Activated CD8-positive, alpha-beta memory T cell treated with anti-CD3 and anti-CD28 coated beads for 24 hours (primary cell): ENCODE data around the gene SEC31A.
"Not testable (repeated sequence)": the region's sequence is repeated elsewhere in the genome, so short reads cannot be mapped to it uniquely, and the experiment has no call there.

ENCODE experiments used
- DNase-seq: peaks from one replicate; pipeline ENCODE4 v3.0.0-alpha.2; 2020

Gene SEC31A

DNA sequence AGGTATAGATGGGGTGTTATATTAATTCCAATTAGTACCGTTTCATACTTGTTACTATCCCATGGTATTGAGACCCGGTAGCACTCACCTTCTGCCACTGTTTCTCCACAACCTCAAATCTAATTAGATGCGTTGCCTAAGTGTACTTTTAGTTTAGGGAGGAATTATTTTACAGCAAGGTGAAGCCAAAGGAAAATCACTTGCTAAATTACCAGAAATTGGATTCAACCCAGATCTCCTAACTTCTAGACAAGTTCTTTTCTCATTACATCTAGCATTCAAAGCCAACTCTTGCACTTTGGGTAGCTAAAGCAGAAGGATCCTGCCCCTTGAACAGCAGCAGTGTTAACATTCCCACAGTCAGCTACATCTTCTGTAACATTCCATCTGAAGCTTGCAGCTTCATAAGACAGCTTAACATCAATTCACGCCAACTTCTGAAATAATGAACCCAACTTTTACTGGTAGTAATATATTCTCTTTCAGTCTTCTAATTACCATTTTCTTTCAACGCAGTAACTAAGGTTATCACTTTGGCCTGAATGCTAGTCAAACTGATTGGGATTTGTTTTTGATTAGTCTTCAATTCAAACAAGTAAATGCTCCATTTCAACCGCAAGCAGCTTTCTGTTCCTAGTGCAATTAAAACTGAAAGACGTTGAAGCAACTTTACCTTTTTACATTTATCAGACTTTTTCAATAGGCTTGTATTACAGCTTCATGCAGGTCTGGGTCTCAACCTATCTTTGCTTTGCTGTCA is 934 bp upstream of the SEC31A start:
- no peak for DNase-seq

DNA sequence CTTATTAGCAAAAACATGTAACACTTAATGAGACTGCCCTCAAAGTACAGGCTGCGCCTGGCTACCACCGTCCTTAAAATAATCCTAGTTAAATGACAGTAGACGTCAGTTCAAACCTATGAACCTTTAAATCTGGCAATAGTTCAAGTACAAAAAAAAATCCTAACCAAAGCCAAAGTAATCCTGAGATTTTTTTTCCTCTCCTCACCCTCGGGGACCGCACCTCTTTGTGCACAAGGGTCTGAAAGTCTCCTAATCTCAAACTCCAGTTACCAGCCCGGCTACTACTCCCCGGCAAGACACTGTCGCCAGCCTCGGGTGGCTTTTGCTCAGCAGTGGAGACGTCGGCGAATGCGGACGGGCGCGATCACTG is 439 bp downstream of the SEC31A start:
- no peak for DNase-seq

DNA sequence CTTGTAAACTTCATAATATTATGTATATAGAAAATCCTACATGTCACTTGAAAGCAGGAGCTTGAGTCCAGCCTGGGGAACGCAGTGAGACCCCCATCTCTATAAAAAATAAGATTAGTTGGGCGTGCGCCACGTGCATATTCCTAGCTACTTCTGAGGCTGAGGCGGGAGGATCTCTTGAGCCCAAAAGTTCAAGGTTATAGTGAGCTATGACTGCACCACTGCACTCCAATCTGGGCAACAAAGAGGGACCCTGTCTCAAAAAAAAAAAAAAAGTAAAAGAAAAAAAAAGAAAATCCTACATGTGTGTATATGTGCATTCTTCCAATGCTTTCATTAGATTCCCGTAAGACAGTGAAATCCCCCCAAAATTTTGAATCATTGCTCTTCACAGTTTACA is 1.7 kb downstream of the SEC31A start:
- no peak for DNase-seq

DNA sequence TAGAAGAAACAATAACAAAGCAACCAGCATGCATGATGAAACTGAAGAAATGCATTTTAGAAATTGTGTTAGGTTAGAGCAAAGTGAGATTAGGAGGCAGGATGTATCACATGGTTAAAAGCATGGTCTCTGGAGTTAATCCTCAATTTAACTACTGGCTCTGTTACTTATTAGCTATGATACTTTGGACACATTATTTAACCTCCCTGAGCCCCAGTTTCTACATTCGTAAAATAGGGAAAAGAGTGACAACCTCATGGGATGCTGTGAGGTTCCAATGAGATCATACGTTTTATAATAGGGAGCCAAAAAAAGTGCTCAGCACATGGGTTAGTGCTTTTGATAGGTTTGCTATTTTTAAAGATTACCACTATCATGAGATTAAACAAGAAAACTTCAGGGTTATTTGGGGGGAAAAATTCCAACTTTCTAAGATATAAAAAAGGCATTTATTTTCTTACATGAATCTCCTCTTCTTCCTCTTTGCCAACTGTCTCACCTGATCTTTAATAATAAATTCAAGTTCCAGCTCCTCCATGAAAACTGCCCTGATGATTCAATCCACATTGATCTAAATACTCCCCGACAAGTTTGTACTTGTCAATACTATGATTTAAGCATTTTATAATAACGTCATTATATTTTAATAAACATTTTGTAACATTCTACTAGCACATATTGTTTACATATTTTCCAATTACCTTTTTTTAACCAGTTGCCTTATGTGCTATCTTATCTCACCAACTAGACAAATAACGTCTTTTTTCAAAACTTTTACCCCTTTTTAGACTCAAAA is 4.6 kb downstream of the SEC31A start:
- DNase-seq, result no peak

DNA sequence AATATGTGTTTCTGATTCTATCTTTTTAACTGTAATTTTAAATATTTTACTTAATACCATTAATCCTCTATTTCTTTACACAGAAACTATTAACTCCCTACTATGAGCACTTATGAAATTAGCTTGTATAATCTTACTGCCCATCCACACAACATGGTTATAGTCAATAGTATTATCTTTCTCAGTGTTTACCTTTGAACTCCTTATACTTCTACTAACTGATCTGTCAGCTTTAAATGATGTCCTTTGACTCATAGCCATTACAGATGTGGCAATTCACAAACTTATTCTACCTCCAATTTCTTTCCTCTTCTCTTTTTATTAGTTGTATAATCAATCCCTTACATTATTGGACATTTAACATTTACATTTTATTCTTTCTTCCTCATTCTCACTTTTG is 5.5 kb downstream of the SEC31A start:
- no peak for DNase-seq

DNA sequence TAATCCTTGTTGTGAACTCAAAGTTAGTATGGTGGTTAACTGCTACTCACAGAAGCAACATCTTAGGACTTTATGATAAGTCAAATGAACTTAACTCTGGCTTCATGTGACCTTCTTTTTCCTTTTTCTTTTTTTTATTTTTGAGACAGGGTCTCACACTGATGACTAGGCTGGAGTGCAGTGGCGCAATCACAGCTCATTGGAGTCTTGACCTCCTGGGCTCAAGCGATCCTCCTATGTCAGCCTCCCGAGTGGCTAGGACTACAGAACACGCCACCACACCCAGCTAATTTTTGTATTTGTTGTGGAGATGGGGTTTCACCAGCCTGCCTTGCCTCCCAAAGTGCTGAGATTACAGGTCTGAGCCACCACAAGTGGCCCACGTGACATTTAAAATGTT is 22.4 kb downstream of the SEC31A start:
- no peak for DNase-seq

DNA sequence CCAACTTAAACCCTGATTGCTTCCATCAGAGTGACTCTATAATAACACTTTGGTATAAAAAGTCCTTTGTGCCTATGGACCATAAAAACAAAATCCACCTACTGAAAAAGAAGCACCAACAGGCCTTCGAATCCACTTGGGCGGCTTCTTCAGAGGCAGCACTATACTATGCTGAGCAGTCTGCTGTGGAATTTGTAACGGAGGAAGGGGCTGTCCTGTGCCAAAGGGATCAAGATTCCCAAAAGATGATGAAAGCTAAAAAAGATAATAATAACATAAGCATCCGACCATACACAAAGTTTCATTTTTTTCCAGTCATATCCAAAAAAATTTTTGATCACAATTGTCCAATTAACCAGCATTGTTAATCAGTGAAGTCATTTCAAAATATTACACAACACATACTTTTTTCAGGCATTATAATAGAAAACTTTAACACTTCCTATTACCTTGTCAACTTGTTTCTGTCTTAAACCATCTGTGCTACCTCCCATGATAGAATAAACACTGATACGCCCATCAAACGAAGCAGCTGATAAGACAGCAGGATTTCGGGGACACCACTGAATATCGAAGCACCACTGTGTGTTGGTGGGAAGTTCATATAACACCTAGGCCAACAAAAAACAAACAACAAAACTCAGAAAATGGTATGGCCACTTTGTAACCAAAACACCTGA is 24.1 kb downstream of the SEC31A start:
- no peak for DNase-seq

DNA sequence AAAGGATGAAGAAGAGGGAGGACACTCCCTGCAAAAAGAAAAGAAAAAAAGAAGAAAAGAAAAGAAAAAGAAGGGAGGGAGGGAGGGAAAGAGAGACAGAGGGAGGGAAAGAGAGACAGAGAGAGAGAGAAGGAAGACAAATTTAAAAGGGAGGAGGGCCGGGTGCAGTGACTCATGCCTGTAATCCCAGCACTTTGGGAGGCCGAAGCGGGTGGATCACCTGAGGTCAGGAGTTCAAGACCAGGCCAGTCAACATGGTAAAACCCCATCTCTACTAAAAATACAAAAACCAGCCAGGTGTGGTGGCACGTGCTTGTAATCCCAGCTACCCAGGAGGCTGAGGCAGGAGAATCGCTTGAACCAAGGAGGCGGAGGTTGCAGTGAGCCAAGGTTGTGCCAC is 24.9 kb downstream of the SEC31A start:
- not testable (repeated sequence) for DNase-seq

DNA sequence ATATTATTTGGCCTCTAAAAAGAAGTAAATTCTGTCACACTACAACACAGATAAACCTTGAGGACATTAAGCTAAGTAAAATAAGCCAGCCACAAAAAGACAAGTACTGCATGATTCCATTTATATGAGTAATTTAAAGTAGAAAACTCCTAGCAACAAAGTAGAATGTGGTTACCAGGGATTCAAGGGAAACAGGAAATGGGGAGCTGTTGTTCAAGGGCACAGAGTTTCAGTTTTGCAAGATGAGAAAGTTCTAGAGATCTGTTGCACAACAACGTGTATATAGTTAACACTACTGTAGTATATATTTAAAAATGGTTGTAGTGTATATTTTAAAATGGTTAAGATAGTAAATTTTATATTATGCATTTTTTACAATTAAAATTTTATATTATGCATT is 25.4 kb downstream of the SEC31A start:
- DNase-seq, result no peak

DNA sequence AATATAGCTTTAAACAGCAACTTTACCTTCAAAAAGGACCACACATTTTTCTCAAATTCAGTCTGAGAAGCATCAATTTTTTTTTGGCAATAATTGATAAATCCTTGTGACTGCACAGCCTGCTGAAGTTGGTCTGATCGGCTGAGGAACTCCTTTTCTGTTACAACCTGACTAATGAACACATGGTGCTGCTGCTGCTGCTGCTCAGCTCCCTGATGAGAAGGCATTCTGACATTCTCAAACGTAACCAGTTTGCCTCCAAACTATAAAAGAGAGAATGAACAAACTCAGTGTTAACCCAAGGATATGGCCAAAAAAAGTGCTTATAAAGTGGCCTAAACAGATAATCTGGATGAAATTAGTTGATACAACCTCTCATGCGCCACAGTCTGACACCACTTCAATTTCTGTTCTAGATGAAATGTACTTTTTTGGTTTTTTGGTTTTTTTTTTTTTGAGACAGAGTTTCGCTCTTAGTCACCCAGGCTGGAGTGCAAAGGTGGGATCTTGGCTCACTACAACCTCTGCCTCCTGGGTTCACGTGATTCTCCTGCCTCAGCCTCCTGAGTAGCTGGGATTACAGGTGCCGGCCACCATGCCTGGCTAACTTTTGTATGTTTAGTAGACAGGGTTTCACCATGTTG is 26.5 kb downstream of the SEC31A start:
- DNase-seq, result no peak

DNA sequence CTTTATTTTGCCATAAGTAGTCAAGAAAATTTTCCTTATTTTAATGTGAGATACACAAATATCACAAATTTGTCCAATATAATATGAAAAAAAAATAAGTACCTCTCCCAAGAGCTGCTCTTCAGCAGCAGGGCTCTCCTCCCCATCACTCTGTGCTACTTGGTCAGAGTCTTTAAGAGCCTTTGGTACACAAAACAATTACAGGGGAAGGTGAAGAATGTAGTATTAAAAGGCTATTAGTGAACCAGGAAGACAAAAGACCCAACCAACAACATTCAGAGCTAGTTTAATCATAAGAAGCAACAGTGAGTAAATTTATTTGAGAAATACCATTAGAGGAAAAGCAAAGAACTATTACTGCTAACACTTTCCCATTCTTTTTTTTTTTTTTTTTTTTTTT is 29.4 kb downstream of the SEC31A start:
- DNase-seq, result no peak

DNA sequence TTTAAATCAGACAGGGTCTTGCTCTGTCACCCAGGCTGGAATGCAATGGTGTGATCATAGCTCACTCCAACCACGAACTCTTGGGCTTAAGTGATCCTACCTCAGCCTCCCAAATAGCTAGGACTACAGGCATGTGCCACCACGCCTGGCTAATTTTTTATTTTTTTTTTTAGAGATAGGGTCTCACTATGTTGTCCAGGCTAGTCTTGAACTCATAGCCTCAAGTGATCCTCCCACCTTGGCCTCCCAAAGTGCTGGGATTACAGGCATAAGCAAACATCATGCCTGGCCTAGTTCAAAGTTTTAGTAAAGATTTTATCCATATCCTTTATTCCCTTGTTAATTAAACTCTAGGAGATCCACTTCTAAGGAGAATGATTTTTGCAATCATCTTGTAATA is 30.5 kb downstream of the SEC31A start:
- not testable (repeated sequence) for DNase-seq

DNA sequence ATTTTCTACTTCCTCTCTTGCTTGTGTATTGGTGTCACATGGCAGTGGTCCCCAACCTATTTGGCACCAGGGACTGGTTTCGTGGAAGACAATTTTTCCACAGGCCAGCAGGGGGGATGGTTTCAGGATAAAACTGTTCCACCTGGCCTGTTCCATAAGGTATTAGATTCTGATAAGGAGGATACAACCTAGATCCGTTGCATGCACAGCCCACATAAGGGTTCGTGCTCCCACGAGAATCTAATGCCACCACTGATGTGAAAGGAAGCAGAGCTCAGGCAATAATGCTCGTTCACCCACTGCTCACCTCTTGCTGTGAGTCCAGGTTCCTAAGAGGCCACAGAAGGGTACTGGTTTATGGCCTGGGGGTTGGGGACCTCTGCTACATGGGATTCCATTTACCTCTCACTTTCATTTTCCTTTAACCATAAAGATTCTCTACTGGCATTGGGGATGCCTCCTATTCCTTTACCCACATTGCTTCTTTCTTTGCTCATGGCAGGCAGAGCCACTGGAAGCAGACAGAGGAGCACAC is 38.1 kb downstream of the SEC31A start:
- DNase-seq, result no peak

DNA sequence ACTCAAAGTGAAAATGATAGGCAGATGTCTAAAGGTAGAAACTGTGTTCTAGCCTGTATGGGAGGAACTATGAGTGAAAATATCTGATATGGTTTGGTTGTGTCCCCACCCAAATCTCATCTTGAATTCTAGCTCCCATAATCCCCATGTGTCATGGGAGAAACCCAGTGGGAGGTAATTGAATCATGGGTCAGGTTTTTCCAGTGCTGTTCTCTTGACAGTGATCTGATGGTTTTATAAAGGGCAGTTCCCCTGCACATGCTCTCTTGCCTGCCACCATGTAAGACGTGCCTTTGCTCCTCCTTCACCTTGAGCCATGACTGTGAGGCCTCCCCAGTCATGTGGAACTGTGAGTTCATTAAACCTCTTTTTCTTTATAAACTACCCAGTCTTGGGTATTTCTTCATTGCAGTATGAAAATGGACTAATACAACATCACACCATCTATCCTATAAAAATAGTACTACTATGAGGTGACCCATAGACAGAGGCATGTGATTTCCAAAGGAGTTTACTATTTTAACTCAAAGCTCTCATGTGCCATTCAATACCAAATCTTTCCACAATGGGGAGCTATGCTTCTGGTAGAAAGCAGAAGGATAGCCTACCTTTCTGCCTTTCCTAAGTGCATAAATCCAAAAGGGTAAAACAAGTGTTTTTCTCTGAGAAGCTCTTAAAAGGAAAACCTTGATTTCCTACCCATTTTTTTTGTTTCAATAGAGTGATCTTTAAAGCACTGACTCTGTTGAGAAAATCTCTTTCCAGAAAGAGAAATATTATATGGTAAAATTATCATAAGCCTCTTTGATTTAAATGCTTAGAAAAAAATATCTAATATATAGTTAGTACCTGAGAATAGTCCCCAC is 38.8 kb downstream of the SEC31A start:
- no peak for DNase-seq

DNA sequence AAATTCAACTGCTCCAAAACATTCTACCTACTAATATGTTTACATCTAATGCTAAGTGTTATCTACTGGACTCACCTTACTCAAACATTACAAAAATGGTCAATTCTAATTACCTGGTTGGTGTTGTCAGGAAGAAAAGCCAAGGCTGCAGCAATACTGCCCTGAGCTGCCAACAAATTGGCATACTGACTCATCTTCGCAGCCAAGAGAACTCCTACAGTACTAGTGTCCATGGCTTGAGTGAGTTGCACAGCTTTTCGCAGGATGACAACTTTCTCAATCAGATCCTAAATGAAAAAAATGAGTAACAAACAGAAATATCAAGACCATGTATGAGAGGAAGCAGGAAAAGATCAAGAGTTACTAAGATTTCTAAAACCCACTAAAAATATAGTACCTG is 39.6 kb downstream of the SEC31A start:
- no peak for DNase-seq

DNA sequence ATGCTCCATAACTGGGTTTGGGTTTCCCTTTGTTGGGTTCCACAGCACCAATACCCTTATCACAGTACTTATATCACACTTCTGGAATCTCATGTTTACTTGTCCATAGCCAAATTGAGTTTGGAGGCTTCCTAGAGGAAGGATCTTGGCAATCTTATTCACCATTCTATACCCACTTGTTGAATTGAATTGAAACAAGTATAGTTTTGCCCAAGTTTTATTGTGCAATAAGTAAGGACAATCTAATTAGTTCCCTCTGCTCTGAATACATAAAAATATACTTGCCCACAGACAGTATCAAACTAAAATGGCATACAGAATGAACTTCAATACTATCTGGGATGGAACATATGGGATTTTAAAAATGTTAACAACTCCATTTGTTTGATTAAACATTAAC is 40.3 kb downstream of the SEC31A start:
- DNase-seq, result no peak

DNA sequence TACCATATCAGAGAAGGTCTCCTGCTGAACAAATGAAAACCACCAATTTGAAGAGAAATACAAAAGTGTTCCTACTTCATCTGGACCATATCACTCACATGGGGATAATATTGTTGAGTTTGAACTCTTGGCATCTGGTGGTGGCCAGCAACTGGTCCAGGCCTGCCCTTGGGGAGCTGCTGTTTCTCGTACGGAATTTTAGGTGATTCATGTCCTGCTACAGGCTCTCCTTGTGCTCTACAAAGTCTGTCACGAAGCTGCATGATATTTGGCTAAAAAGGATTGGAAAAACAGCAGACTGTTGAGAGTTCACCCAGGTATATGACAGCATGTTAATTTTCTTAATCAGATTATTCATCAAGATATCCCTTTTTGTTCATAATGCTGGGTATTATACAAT is 42.2 kb downstream of the SEC31A start:
- DNase-seq, result no peak

DNA sequence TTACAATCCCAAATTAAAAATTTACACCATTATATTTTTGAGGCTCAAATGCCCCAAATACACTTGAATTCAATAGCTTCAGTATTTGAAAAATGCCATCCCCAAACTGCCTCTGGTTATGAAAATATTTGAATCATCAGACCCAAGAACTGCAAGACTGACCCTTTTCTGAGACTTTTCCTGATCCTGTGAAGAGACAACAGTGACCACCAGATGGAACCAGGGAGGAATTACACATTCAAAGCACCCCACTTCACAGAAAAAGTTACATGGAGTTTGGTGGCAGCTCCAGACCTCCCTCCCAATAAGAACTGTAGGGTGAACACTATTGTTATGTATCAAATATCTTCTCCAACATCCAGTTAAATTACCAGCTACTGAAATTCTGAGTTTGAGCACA is 48.4 kb downstream of the SEC31A start:
- DNase-seq, result no peak

DNA sequence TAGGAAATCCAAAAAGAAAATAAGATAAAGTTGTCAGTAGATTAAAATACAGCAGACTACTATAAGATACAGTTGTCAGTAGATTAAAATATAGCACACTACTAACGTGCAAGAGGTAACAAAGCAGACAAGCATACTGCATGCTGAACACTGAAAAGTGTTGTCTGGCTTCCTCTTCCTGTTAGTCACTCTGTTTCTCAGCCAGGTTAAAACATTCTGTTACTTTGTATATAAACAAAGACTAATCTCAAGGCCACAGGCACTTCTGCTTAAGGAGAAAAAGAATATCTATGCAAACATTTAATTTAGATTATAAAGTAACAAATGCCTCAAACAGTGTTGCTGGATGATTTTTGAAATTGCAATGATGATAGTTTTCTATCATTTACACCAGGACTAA is 51.3 kb downstream of the SEC31A start:
- no peak for DNase-seq

DNA sequence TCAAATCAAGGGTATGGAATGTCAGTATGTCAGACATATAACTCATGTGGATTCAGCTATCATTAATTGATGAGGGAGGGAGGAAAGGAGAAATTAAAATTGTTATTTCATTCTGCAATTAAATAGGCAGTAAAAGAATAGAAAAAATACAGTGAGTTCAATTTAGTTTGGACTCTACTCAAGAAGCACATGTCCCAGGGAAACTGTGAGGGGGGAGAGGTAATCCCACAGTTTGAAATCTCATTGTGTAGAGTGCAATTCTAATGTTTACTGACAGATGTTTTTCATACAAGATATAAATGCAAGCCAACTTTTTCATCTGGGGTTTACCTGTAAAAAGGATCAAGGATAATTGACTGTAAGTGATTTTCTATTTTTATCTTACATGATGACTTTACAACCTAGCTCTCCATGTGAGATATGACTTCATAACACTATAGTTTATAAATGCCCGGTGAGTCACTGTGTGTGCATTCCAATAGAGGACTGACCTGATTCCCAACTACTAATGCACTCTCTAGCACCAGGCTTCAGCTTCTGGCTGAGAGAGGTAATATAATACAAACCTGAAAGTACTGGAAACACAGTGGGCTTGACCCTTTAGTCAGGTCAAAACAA is 57.1 kb downstream of the SEC31A start:
- no peak for DNase-seq

DNA sequence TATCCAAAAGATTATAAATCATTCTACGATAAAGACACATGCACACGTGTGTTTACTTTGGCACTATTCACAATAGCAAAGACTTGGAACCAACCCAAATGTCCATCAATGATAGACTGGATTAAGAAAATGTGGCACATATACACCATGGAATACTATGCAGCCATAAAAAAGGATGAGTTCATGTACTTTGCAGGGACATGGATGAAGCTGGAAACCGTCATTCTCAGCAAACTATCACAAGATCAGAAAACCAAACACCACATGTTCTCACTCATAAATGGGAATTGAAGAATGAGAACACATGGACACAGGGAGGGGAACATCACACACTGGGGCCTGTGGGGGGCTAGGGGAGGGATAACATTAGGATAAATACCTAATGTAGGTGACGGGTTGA is 57.9 kb downstream of the SEC31A start:
- DNase-seq, result not testable (repeated sequence)

DNA sequence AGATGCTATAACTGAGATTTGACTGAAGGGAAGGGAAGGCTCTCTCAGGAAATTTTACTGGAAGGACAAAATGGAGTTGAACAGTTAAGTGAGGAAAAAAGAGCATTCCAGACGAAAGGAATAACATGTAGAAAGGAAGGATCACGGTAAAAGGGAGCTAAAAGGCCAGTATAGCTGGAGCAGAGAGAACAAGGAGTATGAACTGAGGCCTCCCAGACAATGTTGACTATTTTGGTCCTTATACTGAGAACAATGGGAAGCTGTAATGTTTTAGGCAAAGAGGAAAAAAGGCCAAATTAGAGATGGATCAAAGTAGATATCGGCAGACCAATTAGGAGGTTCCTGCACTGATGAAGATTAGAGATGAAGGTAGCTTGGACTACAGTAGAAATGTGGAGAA is 65.5 kb downstream of the SEC31A start:
- no peak for DNase-seq
